NOMO-1 treated with dmso at 0.1 percent for 144 hours (cell line): ENCODE data around the gene ARHGAP30.
"Not testable (repeated sequence)": the region's sequence is repeated elsewhere in the genome, so short reads cannot be mapped to it uniquely, and the experiment has no call there.

Experiments used
- DNase-seq: peaks from one replicate; lab custom pipeline; 2025; ENCODE audit not compliant: unreplicated experiment; lab: John Stamatoyannopoulos, UW

The ARHGAP30 gene

DNA sequence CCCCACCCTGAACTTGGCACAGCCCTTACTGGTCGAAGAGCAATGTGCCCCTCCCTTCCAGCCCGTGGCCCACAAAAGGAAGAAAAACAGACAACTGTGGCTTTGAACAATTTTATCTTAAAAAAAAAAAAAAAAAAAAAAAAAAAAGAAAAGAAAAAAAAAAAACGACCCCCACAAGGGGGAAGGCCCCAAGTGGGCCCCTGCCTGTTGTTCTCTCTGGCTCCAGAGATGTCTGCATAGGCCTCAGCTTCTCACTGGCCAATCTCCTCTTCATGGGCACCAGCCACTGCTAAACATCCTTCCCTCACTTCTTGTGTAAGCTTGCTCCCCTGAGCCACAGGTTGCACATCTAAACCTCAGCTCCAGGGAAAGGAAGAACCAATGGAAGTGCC lies 30.5 kb downstream of the ARHGAP30 start:
- no peak for DNase-seq

- no peak for DNase-seq
These were observed 31.1 kb downstream of the ARHGAP30 start, which contains the start of gene TSTD1 for GRCh38 chr1:161038523-161039153. TSTD1 (minus strand) TSS chr1:161038964; CDS start chr1:161038889, 75 bp downstream.

GRCh38 chr1:161037661-161038522 lies 31.8 kb downstream of the ARHGAP30 start:
- no peak for DNase-seq

DNA sequence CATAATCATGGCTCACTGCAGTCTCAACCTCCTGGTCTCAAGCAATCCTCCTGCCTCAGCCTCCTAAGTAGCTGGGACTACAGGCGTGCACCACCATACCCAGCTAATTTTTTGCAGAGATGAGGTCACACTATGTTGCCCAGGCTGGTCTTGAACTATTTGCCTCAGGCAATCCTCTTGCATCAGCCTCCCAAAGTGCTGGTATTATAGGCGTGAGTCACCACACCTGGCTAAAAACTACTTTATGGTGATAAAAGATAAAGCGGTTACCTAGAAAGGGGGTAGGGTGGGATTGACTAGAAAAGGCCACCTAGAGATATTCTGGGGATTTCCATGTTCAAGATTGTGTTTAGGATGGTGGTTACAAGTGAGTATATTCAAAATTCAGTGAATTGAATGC lies 35.9 kb downstream of the ARHGAP30 start:
- DNase-seq, result no peak

GRCh38 chr1:161032409-161032808 lies 37.3 kb downstream of the ARHGAP30 start:
- no peak for DNase-seq

- no peak for DNase-seq
These were observed 37.8 kb downstream of the ARHGAP30 start for GRCh38 chr1:161031874-161032273.

DNA sequence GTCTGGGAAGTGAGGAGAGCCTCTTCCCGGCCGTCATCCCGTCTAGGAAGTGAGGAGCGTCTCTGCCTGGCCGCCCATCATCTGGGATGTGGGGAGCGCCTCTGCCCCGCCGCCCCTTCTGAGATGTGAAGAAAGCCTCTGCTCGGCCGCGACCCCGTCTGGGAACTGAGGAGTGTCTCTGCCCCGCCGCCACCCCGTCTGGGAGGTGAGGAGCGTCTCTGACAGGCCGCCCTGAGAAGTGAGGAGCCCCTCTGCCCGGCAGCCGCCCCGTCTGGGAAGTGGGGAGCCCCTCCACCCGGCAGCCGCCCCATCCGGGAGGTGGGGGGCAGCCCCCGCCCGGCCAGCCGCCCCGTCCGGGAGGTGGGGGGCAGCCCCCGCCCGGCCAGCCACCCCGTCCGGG lies 40.2 kb downstream of the ARHGAP30 start:
- not testable (repeated sequence) for DNase-seq

GRCh38 chr1:161026954-161027353 lies 42.7 kb downstream of the ARHGAP30 start:
- DNase-seq, result not testable (repeated sequence)

- DNase-seq, result not testable (repeated sequence)
These were observed 47.3 kb downstream of the ARHGAP30 start for GRCh38 chr1:161022432-161022831.

GRCh38 chr1:161021970-161022353 lies 47.7 kb downstream of the ARHGAP30 start:
- no peak for DNase-seq

- peak; percentile 85 for DNase-seq
These were observed 48.3 kb downstream of the ARHGAP30 start for GRCh38 chr1:161021165-161021969.

DNA sequence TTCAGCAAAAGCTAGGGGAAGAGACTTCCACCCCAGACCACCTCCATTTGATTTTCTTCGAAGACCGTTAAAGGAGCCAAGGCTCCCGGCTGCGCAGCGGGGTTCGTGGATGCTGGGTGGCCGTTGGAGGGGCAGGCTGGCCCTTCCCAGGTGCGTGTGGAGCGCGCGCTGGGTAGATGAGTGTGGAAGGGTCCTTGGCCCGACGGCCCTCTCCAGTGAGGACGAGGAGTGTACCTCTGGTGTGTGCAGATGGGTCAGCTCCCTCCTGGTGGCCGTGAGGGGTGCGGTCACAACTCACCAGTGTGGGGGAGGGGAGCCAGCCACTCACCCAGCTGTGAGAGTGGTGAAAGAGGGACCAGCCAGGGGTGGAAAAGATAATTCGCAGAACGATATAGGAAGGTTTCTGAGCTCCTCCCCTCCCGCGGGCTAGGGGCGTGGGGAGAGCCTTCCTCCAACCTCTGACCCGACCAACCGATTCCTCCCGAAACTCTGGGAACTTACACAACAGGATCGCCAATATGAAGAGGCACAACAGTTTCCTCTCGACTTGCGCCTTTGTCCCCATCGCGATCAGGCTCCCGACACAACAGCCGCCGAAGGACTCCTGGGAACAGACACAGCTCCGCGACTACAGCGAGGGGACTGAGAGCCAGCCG lies 49.1 kb downstream of the ARHGAP30 start, which contains the start of gene F11R:
Gene F11R (minus strand): TSS at position 644 of the 656 bp plus-strand sequence. CDS start 79 bp downstream, at position 565.
- DNase-seq, result peak; percentile 70

DNA sequence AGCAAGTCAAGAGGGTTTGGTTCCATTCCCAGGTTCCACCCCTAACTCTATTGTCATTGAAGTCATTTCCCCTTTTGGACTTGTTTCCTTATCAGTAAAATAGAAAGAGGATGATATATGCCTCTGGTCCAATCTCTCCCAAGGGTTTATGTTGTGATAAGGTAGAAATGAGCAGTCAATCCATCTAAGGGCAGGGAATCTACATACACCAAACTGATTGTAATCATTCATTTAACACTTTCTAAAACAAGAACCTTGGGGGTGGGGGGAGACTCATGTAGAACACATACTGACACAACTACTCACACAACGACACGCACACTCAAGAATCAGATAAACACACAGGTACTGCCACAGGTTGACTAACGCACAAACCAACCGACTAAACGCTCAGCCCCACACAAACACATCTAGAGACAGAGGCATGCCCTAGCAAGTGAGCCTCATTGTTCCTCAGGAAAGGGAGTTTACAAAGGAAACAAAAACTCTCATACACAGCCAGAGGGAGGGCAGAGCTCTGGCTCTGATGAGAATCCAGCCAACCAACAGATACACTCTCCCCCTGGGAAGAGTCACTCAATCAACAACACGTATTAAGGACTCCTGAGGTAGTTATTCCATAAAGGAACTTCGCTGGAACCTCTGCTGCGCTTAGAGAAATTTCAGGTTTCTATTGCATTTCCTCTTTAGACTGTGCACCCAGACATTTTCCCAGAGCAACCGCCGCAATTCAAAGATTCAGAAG lies 49.8 kb downstream of the ARHGAP30 start:
- DNase-seq, result no peak

DNA sequence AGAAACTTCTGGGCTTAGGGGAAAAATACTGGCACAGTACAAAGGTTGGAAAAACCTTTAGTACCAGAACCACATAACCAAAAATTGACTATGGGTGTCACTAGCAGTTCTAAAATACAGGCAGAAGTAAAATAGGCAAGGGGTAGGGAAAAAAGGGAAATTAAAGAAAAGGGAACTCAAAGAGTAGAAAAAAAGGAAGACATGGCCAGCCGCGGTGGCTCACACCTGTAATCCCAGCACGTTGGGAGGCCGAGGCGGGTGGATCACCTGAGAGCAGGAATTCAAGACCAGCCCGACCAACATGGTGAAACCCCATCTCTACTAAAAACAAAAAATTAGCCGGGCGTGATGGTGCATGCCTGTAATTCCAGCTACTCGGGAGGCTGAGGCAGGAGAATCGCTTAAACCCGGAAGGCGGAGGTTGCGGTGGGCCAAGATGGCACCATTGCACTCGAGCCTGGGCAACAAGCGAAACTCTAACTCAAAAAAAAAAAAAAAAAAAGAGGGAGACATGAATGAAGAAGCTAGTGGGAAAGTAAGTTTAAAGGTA lies 50.5 kb downstream of the ARHGAP30 start:
- not testable (repeated sequence) for DNase-seq

DNA sequence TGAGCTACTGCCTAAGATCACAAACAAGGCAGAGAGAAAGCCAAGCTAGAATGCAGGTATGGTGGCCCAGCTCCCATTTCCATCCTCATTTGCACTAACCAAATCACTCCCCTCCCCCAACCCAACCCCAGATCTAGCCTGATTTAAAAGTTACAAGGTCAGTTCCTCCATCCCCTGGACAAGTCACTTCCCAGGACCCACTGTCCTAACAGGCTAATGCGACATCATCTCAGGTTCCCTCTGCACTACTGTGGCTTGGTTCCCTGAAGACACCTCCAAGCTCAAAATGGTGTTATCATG lies 51.1 kb downstream of the ARHGAP30 start:
- DNase-seq, result no peak

GRCh38 chr1:161017756-161018630 lies 51.7 kb downstream of the ARHGAP30 start:
- DNase-seq, result no peak

- DNase-seq, result not testable (repeated sequence)
These were observed 52.5 kb downstream of the ARHGAP30 start for GRCh38 chr1:161017181-161017580.

DNA sequence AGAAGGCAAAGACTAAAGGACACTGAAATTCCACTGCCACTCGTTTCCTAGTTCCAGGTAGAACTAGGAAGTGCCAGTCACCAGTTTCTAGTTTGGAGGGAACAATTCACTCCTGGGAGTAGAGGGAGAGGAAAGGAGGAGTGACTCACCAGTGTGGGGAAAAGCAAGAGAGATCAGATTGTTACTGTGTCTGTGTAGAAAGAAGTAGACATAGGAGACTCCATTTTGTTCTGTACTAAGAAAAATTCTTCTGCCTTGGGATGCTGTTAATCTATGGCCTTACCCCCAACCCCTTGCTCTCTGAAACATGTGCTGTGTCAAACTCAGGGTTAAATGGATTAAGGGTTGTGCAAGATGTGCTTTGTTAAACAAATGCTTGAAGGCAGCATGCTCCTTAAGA lies 53.0 kb downstream of the ARHGAP30 start:
- not testable (repeated sequence) for DNase-seq
